Measurements from ENCODE around the gene KIF17. TPM values are rescaled to one million over a fixed set of nuclear protein-coding genes. Genes with fewer than 3 reads are reported as not detected.

KIF17 gene
- total RNA-seq, 1 donor from 2014 or later: 1.1 TPM

DNA sequence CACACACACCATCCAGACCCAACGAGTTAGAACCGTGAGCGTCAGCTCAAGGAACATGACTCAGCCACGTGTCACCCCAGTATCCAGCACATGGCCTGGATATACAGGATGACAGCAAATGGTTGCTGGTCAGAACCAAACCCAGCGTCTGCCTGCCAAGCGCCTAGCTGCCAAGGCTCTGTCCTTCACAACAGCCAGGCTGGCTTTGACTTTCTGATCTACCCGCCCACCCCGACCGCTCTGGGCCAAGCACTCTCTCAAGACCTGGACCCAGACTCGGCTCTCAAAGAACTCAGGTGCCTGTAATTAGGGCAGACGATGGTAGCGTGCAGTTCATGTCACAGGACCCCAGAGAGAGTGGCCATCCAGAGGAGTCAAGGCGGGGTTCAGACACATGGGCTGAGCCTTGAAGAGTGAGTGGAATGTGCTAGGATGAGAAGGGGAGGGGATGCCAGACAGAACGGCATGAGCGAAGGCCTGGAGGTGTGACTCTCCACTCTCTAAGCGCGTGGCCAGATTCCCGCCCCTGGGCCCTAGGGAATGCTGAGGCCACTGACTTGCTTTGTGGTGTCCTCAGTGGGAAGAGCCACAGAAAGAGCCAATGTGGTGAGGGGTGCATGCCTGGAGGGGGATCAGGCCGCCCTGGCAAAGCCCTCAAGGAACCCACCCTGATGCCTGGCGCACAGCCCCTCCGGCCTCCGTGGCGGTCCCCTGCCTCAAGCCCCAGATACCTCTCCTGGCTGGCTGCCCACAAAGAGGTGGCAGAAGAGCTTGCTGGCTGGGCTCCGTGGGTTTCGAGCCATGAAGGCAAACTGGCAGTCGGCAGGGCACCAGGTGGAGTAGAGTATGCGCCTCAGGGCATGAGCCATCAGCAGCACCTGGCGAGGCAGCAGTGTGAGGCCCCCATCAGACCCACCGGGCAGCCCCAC is 7.6 kb upstream of the KIF17 start:
- TF ChIP-seq, protein P1, sequence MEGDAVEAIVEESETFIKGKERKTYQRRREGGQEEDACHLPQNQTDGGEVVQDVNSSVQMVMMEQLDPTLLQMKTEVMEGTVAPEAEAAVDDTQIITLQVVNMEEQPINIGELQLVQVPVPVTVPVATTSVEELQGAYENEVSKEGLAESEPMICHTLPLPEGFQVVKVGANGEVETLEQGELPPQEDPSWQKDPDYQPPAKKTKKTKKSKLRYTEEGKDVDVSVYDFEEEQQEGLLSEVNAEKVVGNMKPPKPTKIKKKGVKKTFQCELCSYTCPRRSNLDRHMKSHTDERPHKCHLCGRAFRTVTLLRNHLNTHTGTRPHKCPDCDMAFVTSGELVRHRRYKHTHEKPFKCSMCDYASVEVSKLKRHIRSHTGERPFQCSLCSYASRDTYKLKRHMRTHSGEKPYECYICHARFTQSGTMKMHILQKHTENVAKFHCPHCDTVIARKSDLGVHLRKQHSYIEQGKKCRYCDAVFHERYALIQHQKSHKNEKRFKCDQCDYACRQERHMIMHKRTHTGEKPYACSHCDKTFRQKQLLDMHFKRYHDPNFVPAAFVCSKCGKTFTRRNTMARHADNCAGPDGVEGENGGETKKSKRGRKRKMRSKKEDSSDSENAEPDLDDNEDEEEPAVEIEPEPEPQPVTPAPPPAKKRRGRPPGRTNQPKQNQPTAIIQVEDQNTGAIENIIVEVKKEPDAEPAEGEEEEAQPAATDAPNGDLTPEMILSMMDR (IDR thresholded peaks at IDR 0.05; ENCODE audit: unreplicated experiment): no peak
- H3K9me3 Mint-ChIP-seq (ENCODE audit: low read depth): no peaks in the 10 kb centered on the region
- H3K27ac Mint-ChIP-seq: no peak overlapping the region
- no peaks in the 10 kb centered on the region for H3K36me3 Mint-ChIP-seq (ENCODE audit: insufficient read depth)
- H3K4me1 Mint-ChIP-seq (ENCODE audit: low read depth): peaks cover 5% of the 10 kb centered on the region
- no peak for DNase-seq (ENCODE audit: low spot score, unreplicated experiment)
- peaks cover 43% of the 10 kb centered on the region for H3K27me3 Mint-ChIP-seq
- H3K4me3 Mint-ChIP-seq (ENCODE audit: low read depth): no peak overlapping the region

DNA sequence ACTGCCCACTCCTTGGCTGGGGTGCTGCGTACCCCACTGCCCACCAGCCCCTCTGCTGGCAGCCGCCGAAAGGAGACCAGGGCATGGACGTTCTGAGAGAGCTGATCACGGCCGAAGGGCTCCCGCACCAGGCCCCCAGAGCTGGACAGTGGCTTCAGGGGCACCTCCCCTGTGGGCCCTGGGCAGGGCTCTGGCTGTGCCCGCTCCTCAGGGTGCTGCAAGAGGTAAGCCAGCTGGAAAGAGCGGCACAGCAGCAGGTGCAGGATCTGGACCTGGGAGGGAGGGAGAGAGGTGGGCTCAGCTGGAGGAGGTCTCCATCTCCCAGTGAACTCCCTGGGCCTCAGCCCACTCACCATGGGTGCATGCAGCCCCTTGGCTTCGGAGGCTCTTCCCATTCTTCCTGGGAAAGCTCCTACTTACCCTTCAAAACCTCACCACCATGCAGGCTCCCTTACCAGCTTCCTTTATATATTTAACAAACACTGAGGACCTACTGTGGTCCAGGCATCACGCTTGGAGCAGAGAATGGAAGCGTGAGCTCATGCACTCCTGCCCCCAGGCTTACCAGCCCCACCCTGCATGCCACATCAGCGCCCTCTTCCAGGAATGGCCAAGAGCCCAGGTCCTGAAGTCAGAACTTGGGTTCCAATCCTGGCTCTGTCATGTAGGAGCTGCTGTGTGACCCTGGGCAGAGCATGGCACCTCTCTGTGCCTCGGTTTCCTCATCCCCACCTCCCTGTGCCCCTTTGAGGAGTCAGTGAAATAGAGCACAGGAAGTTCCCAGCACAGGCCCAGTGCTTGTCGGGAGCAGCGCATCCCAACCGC is 6.8 kb upstream of the KIF17 start:
- TF ChIP-seq, protein P1 (IDR thresholded peaks at IDR 0.05; ENCODE audit: unreplicated experiment): no peak
- H3K27me3 Mint-ChIP-seq: peaks cover 44% of the 10 kb centered on the region
- H3K27ac Mint-ChIP-seq: no peak overlapping the region
- no peaks in the 10 kb centered on the region for H3K9me3 Mint-ChIP-seq (ENCODE audit: low read depth)
- H3K36me3 Mint-ChIP-seq (ENCODE audit: insufficient read depth): no peaks in the 10 kb centered on the region
- H3K4me1 Mint-ChIP-seq (ENCODE audit: low read depth): peaks cover 5% of the 10 kb centered on the region
- DNase-seq (ENCODE audit: low spot score, unreplicated experiment): no peak
- H3K4me3 Mint-ChIP-seq (ENCODE audit: low read depth): no peak overlapping the region

DNA sequence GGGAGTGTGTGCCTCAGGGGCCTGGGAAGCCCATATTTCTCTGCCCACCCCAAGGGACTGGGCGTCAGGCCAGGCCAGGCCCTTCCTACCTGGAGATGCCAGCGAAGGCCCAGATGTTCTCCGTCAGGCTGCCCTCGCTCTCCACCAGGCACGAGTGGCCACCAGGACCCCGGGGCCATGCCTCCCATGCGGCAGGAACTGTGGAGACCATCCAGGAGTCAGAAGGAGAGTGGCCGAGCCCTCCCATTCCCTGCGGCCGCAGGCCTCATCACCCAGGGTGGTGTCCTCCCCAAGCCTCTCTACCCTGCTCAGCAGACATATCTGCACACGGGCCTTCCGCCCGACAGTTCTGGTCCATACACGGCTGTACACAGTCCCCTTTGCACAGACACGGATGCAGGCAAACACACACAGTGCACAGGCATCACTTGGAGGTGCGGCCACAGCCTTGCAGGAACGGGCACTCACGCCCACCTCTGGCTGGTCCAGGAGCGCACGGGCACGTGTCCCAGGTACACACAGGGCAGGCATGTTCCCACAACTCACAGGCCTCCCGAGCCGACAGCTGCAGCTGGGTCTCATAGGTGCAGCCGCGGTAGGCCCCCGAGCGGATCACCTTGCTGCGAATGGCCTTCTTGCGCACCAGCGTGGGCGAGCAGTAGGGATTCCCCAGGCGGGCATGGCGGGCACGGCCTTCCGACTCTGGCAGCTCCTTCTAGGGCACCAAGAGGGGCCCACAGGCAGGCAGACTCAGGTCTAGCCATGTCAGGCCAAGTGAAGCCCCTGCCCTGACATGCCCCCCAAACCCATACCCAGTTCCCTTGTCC is 5.9 kb upstream of the KIF17 start:
- no peak overlapping the region for H3K4me3 Mint-ChIP-seq (ENCODE audit: low read depth)
- H3K36me3 Mint-ChIP-seq (ENCODE audit: insufficient read depth): no peaks in the 10 kb centered on the region
- DNase-seq (ENCODE audit: low spot score, unreplicated experiment): no peak
- H3K27me3 Mint-ChIP-seq: peaks cover 46% of the 10 kb centered on the region
- TF ChIP-seq, protein P1 (IDR thresholded peaks at IDR 0.05; ENCODE audit: unreplicated experiment): no peak
- H3K9me3 Mint-ChIP-seq (ENCODE audit: low read depth): no peaks in the 10 kb centered on the region
- H3K27ac Mint-ChIP-seq: no peak overlapping the region
- peaks cover 5% of the 10 kb centered on the region for H3K4me1 Mint-ChIP-seq (ENCODE audit: low read depth)

DNA sequence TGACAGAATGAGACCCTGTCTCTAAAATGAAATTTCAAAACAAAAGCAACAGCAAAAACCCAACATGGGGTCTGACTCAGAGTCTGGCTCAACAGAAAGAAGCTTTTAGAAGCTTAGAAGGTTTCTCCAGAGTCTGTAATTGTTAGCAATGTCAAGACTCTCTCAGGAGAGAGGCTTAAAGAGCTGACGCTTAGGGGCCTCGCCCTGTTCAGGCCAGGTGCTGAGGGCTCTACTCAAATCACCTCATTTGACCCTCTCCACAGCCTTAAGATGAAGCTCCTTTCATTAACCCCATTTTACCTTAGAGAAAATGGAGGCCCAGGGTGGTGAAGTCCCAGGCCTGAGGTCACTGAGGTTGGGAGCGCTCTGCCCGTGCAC is 5.3 kb upstream of the KIF17 start:
- Mint-ChIP-seq H3K36me3 (ENCODE audit: insufficient read depth) (no peaks in the 10 kb centered on the region), H3K4me3 (ENCODE audit: low read depth) (no peak overlapping the region), H3K27ac (no peak overlapping the region), H3K4me1 (ENCODE audit: low read depth) (peaks cover 3% of the 10 kb centered on the region), H3K9me3 (ENCODE audit: low read depth) (no peaks in the 10 kb centered on the region), H3K27me3 (peaks cover 46% of the 10 kb centered on the region)
- DNase-seq (ENCODE audit: low spot score, unreplicated experiment): no peak
- TF ChIP-seq, protein P1 (IDR thresholded peaks at IDR 0.05; ENCODE audit: unreplicated experiment): no peak
